Activated effector memory CD4-positive, alpha-beta T cell treated with anti-CD3 and anti-CD28 coated beads, Interleukin-2, amount 50 U/mL, for 16 hours (primary cell): Measurements from ENCODE around the gene ZBTB7A.

Experiments
- DNase-seq: peaks from one replicate; pipeline ENCODE4 v3.0.0-alpha.2; 2020

The ZBTB7A gene

GRCh38 chr19:4034048-4035017 lies 32.4 kb downstream of the ZBTB7A start:
- no peak for DNase-seq

- DNase-seq: no peak
These were observed 33.4 kb downstream of the ZBTB7A start for GRCh38 chr19:4033028-4033956.

- DNase-seq: no peak
These were observed 34.3 kb downstream of the ZBTB7A start for GRCh38 chr19:4032436-4032835.

- DNase-seq: no peak
These were observed 35.3 kb downstream of the ZBTB7A start for GRCh38 chr19:4031420-4031819.

GRCh38 chr19:4030981-4031380 lies 35.7 kb downstream of the ZBTB7A start:
- no peak for DNase-seq

- DNase-seq: no peak
These were observed 36.1 kb downstream of the ZBTB7A start for GRCh38 chr19:4030552-4030951.

GRCh38 chr19:4029247-4029614 lies 37.5 kb downstream of the ZBTB7A start:
- DNase-seq: no peak

- DNase-seq: no peak
These were observed 38.1 kb downstream of the ZBTB7A start for GRCh38 chr19:4028334-4029246.

GRCh38 chr19:4027146-4027545 lies 39.6 kb downstream of the ZBTB7A start:
- DNase-seq: no peak

GRCh38 chr19:4025317-4025716 lies 41.4 kb downstream of the ZBTB7A start:
- DNase-seq: no peak

GRCh38 chr19:4023600-4024398 lies 42.9 kb downstream of the ZBTB7A start:
- no peak for DNase-seq

GRCh38 chr19:4019578-4019977 lies 47.1 kb downstream of the ZBTB7A start:
- DNase-seq: no peak

- no peak for DNase-seq
These were observed 47.8 kb downstream of the ZBTB7A start for GRCh38 chr19:4018775-4019504.

GRCh38 chr19:4018140-4018613 lies 48.5 kb downstream of the ZBTB7A start:
- no peak for DNase-seq

GRCh38 chr19:4016903-4017638 lies 49.6 kb downstream of the ZBTB7A start:
- no peak for DNase-seq

GRCh38 chr19:4016486-4016885 lies 50.2 kb downstream of the ZBTB7A start:
- DNase-seq: no peak

GRCh38 chr19:4015705-4016402 lies 50.8 kb downstream of the ZBTB7A start:
- no peak for DNase-seq

- peak; percentile 76 for DNase-seq
These were observed 51.9 kb downstream of the ZBTB7A start for GRCh38 chr19:4014541-4015491.
